Fibroblast of the aortic adventitia (primary cell): Measurements from ENCODE around the gene HS3ST5. TPM values are rescaled to one million over a fixed set of nuclear protein-coding genes. Genes with fewer than 3 reads are reported as not detected.
"Not testable (repeated sequence)": the region's sequence is repeated elsewhere in the genome, so short reads cannot be mapped to it uniquely, and the experiment has no call there.

ENCODE experiments used
- DNase-seq: peaks from one replicate; pipeline ENCODE4 v3.0.0-alpha.2; 2010; ENCODE audit warnings: low read depth
- H3K4me3 ChIP-seq: 2 replicates; pipeline ENCODE4 v1.5.1; 2011; ENCODE audit warnings: low read depth, mild to moderate bottlenecking, control low read depth, low read length, moderate library complexity
- CTCF ChIP-seq: IDR thresholded peaks from 2 replicates; pipeline ENCODE4 v1.5.1; 2011; ENCODE audit warnings: mild to moderate bottlenecking, low read length, control low read depth, inconsistent platforms; ENCODE audit not compliant: insufficient read depth
- total RNA-seq: library from RNA; depleted of rRNA; stranded (reverse); fragments of >200 nt; gene quantifications from 2 replicates; pipeline ENCODE4 v1.2.3, GENCODE V29; 2012; ENCODE audit warnings: low replicate concordance

HS3ST5 gene
- total RNA-seq, 1 donor = 0.09 TPM

- TF ChIP-seq CTCF = no peak
- H3K4me3 ChIP-seq = no peak overlapping the region
- no peak for DNase-seq
Observed at GRCh38 chr6:114315831-114316595, 26.8 kb downstream of the HS3ST5 start.

- DNase-seq, H3K4me3 ChIP-seq: not testable (repeated sequence)
Observed at GRCh38 chr6:114313816-114314215, 29.0 kb downstream of the HS3ST5 start.

GRCh38 chr6:114312931-114313330 is 29.9 kb downstream of the HS3ST5 start:
- no peak for TF ChIP-seq CTCF
- H3K4me3 ChIP-seq = no peak overlapping the region
- no peak for DNase-seq

GRCh38 chr6:114310053-114310452 is 32.8 kb downstream of the HS3ST5 start:
- no peak for DNase-seq
- no peak overlapping the region for H3K4me3 ChIP-seq
- TF ChIP-seq CTCF = no peak

GRCh38 chr6:114304304-114304887 is 38.4 kb downstream of the HS3ST5 start:
- DNase-seq = peak; percentile 32
- peak; percentile 50 for TF ChIP-seq CTCF
- no peak overlapping the region for H3K4me3 ChIP-seq

- no peak overlapping the region for H3K4me3 ChIP-seq
- no peak for DNase-seq
- TF ChIP-seq CTCF = no peak
Observed at GRCh38 chr6:114301596-114302219, 41.1 kb downstream of the HS3ST5 start.

- no peak overlapping the region for H3K4me3 ChIP-seq
- no peak for DNase-seq
- no peak for TF ChIP-seq CTCF
Observed at GRCh38 chr6:114297135-114297534, 45.7 kb downstream of the HS3ST5 start.
